ENCODE results near the gene PXN. TPM values are rescaled to one million over a fixed set of nuclear protein-coding genes. Genes with fewer than 3 reads are reported as not detected.

The PXN gene
- polyA plus RNA-seq, 2 of the 4 experiments (the other 2 are of a cell fraction): 40.1 to 97.0 TPM

DNA sequence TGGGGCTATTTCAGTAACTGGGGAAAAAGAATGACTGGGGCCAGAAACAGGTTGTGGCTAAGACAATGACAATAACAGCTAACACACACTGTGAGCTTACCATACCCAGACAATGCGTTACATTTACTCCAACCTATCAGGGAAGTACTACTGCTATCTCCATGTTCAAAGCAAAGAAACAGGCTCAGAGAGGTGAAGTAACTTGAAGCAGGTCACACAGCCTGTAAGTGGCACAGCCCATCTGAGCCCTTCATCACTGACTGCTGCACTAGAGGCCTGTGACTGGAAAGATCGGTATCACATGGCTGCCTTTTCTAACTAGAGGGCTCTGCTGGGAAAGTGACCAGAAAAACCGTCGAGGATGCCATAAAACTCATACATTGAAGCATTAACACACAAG lies 78.9 kb downstream of the PXN start:
- H3K4me3 ChIP-seq: no peak overlapping the region
- DNase-seq (ENCODE audit: low read depth in 1 of 2, low spot score in 1 of 2) (no peak), FAIRE-seq (no peak), ATAC-seq (no peak)
- H3K27ac ChIP-seq: no peak overlapping the region
- H3K4me2 ChIP-seq: no peak overlapping the region
- H3K4me1 ChIP-seq: peaks cover 15% of the 10 kb centered on the region
- ChIA-PET POLR2A (interaction anchor here (0.7 kb wide), 1 partner anchor 15 kb away, joined by 5 read pairs; the partner anchor contains the start of gene RPLP0), CTCF (interaction anchor here (1.5 kb wide), 1 partner anchor 9 kb away, joined by 5 read pairs; no protein-coding TSS in a partner anchor)
- no peak for TF ChIP-seq KDM5A (IDR thresholded peaks at IDR 0.05)
- no peaks in the 10 kb centered on the region for H3K9me3 ChIP-seq
- 92% methylated on average over 4 of the region's 4 CpGs for WGBS (ENCODE audit: missing lambda C conversion rate)

DNA sequence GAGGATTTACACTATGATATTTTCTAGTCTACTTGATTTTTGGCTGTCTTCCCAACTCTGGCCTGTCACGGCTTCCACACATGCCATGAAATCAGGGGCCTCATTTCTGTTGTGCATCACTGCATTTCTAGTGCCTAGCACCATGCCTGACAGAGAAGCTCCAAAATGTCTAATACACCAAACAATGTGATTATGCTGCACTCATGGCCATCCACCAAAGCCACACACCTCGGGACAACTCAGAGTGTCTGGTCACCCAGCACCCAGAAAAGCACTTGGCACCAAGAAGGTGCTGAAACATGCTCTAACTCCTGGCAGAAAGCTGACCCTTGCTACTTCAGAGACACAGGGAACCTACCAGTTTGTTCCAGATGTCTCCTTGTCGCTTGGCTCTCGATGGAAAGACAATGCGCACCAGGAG lies 82.3 kb downstream of the PXN start:
- H3K4me1 ChIP-seq: peaks cover 15% of the 10 kb centered on the region
- no peak overlapping the region for H3K4me2 ChIP-seq
- ChIA-PET POLR2A (interaction anchor here (4.7 kb wide), 1 partner anchor 18 kb away, joined by 21 read pairs; the partner anchor contains the start of gene RPLP0), CTCF (interaction anchor here (0.9 to 1.1 kb wide), 2 partner anchors 10 to 45 kb away, joined by 3 read pairs; no protein-coding TSS in a partner anchor)
- no peaks in the 10 kb centered on the region for H3K9me3 ChIP-seq
- no peak overlapping the region for H3K27ac ChIP-seq
- DNase-seq (ENCODE audit: low read depth in 1 of 2, low spot score in 1 of 2) (no peak), ATAC-seq (no peak), FAIRE-seq (no peak)
- no peak overlapping the region for H3K4me3 ChIP-seq
- WGBS (ENCODE audit: missing lambda C conversion rate): 92% methylated on average over 5 of the region's 5 CpGs
- TF ChIP-seq HEYL (CRISPR knock-in tag; IDR thresholded peaks at IDR 0.05) (no peak), ZFP36 (IDR thresholded peaks at IDR 0.05; ENCODE audit: borderline replicate concordance, partially characterized antibody) (no peak), EHF (CRISPR knock-in tag; IDR thresholded peaks at IDR 0.05) (no peak), PHF8 (IDR thresholded peaks at IDR 0.05; ENCODE audit: borderline replicate concordance, low read depth) (no peak), HOXB5 (CRISPR knock-in tag; IDR thresholded peaks at IDR 0.05) (no peak), RCOR1 (IDR thresholded peaks at IDR 0.05; ENCODE audit: low read depth, low read length) (no peak), FOSB (CRISPR knock-in tag; IDR thresholded peaks at IDR 0.05) (no peak), KDM5A (IDR thresholded peaks at IDR 0.05) (no peak), ZC3H11A (IDR thresholded peaks at IDR 0.05) (no peak), FOSL2 (IDR thresholded peaks at IDR 0.05) (no peak), FOSL2 (CRISPR knock-in tag; IDR thresholded peaks at IDR 0.05) (no peak), ZNF302 (CRISPR knock-in tag; IDR thresholded peaks at IDR 0.05) (no peak), RNF2 (IDR thresholded peaks at IDR 0.05; ENCODE audit: borderline replicate concordance, low read depth) (no peak), MYC (IDR thresholded peaks at IDR 0.05; ENCODE audit: borderline replicate concordance, low read length) (no peak), CHD2 (IDR thresholded peaks at IDR 0.05; ENCODE audit: low read length, partially characterized antibody) (no peak)
- TF ChIP-seq, protein P1, sequence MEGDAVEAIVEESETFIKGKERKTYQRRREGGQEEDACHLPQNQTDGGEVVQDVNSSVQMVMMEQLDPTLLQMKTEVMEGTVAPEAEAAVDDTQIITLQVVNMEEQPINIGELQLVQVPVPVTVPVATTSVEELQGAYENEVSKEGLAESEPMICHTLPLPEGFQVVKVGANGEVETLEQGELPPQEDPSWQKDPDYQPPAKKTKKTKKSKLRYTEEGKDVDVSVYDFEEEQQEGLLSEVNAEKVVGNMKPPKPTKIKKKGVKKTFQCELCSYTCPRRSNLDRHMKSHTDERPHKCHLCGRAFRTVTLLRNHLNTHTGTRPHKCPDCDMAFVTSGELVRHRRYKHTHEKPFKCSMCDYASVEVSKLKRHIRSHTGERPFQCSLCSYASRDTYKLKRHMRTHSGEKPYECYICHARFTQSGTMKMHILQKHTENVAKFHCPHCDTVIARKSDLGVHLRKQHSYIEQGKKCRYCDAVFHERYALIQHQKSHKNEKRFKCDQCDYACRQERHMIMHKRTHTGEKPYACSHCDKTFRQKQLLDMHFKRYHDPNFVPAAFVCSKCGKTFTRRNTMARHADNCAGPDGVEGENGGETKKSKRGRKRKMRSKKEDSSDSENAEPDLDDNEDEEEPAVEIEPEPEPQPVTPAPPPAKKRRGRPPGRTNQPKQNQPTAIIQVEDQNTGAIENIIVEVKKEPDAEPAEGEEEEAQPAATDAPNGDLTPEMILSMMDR (IDR thresholded peaks at IDR 0.05): no peak
- TF ChIP-seq, protein P2, sequence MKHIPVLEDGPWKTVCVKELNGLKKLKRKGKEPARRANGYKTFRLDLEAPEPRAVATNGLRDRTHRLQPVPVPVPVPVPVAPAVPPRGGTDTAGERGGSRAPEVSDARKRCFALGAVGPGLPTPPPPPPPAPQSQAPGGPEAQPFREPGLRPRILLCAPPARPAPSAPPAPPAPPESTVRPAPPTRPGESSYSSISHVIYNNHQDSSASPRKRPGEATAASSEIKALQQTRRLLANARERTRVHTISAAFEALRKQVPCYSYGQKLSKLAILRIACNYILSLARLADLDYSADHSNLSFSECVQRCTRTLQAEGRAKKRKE (CRISPR knock-in tag; IDR thresholded peaks at IDR 0.05; ENCODE audit: low read depth): no peak
- TF ChIP-seq, protein P3, sequence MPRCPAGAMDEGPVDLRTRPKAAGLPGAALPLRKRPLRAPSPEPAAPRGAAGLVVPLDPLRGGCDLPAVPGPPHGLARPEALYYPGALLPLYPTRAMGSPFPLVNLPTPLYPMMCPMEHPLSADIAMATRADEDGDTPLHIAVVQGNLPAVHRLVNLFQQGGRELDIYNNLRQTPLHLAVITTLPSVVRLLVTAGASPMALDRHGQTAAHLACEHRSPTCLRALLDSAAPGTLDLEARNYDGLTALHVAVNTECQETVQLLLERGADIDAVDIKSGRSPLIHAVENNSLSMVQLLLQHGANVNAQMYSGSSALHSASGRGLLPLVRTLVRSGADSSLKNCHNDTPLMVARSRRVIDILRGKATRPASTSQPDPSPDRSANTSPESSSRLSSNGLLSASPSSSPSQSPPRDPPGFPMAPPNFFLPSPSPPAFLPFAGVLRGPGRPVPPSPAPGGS (IDR thresholded peaks at IDR 0.05): no peak

DNA sequence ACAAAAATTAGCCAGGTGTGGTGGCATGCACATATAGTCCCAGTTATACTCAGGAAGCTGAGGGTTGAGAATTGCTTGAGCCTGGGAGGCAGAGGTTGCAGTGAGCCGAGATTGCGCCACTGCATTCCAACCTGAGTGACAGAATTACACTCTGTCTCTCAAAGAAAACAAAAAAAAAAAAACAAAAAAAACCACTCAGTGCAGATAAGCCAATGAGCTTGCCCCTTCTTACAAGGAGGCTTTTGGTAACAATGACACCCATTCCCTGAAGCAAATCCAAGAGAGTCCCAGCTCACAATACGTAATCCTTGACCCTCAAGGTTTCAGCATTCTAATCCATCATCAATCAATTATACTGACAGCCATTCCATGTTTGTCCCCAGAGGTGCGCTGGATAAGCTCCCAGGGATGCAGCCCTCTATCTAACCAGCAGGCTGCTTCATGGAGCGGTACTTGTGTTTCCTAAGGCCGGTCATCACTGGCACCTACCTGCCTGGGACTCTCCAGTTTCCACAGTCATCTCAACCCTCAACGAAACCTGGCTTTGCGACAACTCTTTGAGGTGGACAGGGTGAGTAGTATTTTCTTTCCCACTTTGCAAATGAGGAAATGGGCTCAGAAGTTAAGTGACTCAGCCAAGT lies 83.4 kb downstream of the PXN start:
- no peak overlapping the region for H3K4me3 ChIP-seq
- FAIRE-seq (no peak), DNase-seq (ENCODE audit: low read depth in 1 of 2, low spot score in 1 of 2) (no peak), ATAC-seq (peak; percentile 69 to 73; a peak in 5 of 6 replicates)
- H3K4me1 ChIP-seq: peaks cover 15% of the 10 kb centered on the region
- TF ChIP-seq CEBPB (IDR thresholded peaks at IDR 0.05): peak in 1 of 2 experiments; percentile 64; a peak in 1 of 4 replicates
- TF ChIP-seq, protein P4, sequence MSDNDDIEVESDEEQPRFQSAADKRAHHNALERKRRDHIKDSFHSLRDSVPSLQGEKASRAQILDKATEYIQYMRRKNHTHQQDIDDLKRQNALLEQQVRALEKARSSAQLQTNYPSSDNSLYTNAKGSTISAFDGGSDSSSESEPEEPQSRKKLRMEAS (IDR thresholded peaks at IDR 0.05): no peak
- TF ChIP-seq SMC3 (IDR thresholded peaks at IDR 0.05): no peak
- no peak for TF ChIP-seq ZSCAN20 (CRISPR knock-in tag; IDR thresholded peaks at IDR 0.05)
- TF ChIP-seq, protein P5, sequence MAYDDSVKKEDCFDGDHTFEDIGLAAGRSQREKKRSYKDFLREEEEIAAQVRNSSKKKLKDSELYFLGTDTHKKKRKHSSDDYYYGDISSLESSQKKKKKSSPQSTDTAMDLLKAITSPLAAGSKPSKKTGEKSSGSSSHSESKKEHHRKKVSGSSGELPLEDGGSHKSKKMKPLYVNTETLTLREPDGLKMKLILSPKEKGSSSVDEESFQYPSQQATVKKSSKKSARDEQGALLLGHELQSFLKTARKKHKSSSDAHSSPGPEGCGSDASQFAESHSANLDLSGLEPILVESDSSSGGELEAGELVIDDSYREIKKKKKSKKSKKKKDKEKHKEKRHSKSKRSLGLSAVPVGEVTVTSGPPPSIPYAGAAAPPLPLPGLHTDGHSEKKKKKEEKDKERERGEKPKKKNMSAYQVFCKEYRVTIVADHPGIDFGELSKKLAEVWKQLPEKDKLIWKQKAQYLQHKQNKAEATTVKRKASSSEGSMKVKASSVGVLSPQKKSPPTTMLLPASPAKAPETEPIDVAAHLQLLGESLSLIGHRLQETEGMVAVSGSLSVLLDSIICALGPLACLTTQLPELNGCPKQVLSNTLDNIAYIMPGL (CRISPR knock-in tag; IDR thresholded peaks at IDR 0.05; ENCODE audit: borderline replicate concordance): no peak
- TF ChIP-seq CHD4 (IDR thresholded peaks at IDR 0.05; ENCODE audit: borderline replicate concordance): no peak
- no peak for TF ChIP-seq ESRRA (IDR thresholded peaks at IDR 0.05; ENCODE audit: borderline replicate concordance, low read length)
- no peak for TF ChIP-seq EP300 (IDR thresholded peaks at IDR 0.05)
- TF ChIP-seq RNF2 (IDR thresholded peaks at IDR 0.05; ENCODE audit: borderline replicate concordance, low read depth): no peak
- TF ChIP-seq RCOR1 (IDR thresholded peaks at IDR 0.05; ENCODE audit: low read depth, low read length): no peak
- 0 out of 2 replicates have a peak, but pooled peaks have one; percentile 64 for TF ChIP-seq HOXB5 (CRISPR knock-in tag; IDR thresholded peaks at IDR 0.05)
- H3K27ac ChIP-seq: no peak overlapping the region
- H3K9me3 ChIP-seq: no peaks in the 10 kb centered on the region
- no peak overlapping the region for H3K4me2 ChIP-seq
- 86% methylated on average over 8 of the region's 8 CpGs for WGBS (ENCODE audit: missing lambda C conversion rate)
- ChIA-PET POLR2A (interaction anchor here (0.6 to 4.7 kb wide), 3 partner anchors 10 to 48 kb away, joined by 3 to 21 read pairs (median 5); partner anchors contain the start of gene RPLP0), CTCF (interaction anchor here (0.8 to 1.1 kb wide), 2 partner anchors 29 to 46 kb away, joined by 3 read pairs; no protein-coding TSS in a partner anchor)

Data from A549 (cell line).